Right lobe of liver (tissue), 4 donors: ENCODE data around the gene C13orf46.

Experiments
- POLR2A ChIP-seq: fragments of 450-650 bp; IDR thresholded peaks from one replicate; pipeline ENCODE4 v1.6.1; 2017; ENCODE audit warnings: antibody characterized with exemption, mild to moderate bottlenecking
- TF ChIP-seq, protein P1 (sequence below), 4 donors: fragments of 200-600 bp in 3 of 4; fragments of 450-650 bp in 1 of 4; IDR thresholded peaks; one replicate each; pipeline versions ENCODE4 v1.5.1 to v1.8.0; 2016 to 2022; ENCODE audit warnings: antibody characterized with exemption in 4 of 4, mild to moderate bottlenecking in 2 of 4
- donor health status: DM: no; HTN: no; CAD: no.
- donor health status: DM: no; HTN: no; CAD: no.
- donor health status: DM: no; HTN: yes; CAD: no.

DNA sequence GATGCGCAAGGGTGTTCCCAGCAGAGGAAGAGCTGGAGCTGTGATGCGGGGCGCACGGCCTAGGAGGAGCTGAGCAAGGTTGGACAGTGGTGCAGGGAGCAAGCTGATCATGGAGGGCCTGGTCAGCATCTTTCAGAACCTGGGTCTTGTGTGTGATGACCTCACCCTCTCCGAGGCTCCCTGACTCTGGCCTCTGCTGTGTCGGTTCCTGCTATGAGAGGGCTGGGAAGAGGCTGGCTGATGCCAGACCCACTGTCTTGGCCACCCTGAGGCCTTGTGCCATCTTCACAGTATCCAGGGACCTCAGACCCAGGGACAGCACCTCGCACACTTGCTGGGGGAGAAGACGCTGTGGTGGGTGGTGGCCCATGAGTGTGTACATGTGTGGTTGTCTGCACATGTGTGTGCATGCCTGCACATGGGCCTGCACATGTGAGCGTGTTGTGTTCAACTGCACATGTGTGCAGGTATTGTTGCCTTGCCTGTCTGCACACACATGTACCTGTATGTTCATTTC lies 16.5 kb upstream of the C13orf46 start:
- TF ChIP-seq, protein P1, sequence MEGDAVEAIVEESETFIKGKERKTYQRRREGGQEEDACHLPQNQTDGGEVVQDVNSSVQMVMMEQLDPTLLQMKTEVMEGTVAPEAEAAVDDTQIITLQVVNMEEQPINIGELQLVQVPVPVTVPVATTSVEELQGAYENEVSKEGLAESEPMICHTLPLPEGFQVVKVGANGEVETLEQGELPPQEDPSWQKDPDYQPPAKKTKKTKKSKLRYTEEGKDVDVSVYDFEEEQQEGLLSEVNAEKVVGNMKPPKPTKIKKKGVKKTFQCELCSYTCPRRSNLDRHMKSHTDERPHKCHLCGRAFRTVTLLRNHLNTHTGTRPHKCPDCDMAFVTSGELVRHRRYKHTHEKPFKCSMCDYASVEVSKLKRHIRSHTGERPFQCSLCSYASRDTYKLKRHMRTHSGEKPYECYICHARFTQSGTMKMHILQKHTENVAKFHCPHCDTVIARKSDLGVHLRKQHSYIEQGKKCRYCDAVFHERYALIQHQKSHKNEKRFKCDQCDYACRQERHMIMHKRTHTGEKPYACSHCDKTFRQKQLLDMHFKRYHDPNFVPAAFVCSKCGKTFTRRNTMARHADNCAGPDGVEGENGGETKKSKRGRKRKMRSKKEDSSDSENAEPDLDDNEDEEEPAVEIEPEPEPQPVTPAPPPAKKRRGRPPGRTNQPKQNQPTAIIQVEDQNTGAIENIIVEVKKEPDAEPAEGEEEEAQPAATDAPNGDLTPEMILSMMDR (IDR thresholded peaks at IDR 0.05) = no peak
- TF ChIP-seq POLR2A = no peak
